NB4 (cell line): ENCODE results near the gene SLC35E4.

Source experiments
- CTCF ChIP-seq: IDR thresholded peaks from one replicate; pipeline ENCODE4 v1.5.1; 2012; ENCODE audit warnings: low read depth, low read length
- MAX ChIP-seq: IDR thresholded peaks from 2 replicates; pipeline ENCODE4 v1.6.1; 2011; ENCODE audit warnings: low read depth, low read length
- MYC ChIP-seq: IDR thresholded peaks from 2 replicates; pipeline ENCODE4 v1.6.1; 2011; ENCODE audit warnings: low read depth, low read length
- POLR2A ChIP-seq: IDR thresholded peaks from 2 replicates; pipeline ENCODE4 v1.6.1; 2011; ENCODE audit warnings: mild to moderate bottlenecking; ENCODE audit not compliant: insufficient read length; ENCODE audit errors: extremely low read depth

- no peak for TF ChIP-seq POLR2A
- no peak for TF ChIP-seq CTCF
- no peak for TF ChIP-seq MAX
- no peak for TF ChIP-seq MYC
These were observed 49.2 kb upstream of the SLC35E4 start for GRCh38 chr22:30586414-30586813.
